GM19239 (cell line): ENCODE measurements around the gene UBE3C.

ENCODE experiments used
- DNase-seq: peaks from one replicate; pipeline ENCODE4 v3.0.0; 2011; ENCODE audit warnings: low spot score; ENCODE audit not compliant: insufficient read length
- FAIRE-seq: peaks from 2 replicates; lab custom pipeline; 2011; peaks lifted over from hg19 to GRCh38; lab: Jason Lieb, UNC

Gene UBE3C

GRCh38 chr7:157160433-157160832 is 21.7 kb downstream of the UBE3C start:
- FAIRE-seq (no peak), DNase-seq (no peak)

DNA sequence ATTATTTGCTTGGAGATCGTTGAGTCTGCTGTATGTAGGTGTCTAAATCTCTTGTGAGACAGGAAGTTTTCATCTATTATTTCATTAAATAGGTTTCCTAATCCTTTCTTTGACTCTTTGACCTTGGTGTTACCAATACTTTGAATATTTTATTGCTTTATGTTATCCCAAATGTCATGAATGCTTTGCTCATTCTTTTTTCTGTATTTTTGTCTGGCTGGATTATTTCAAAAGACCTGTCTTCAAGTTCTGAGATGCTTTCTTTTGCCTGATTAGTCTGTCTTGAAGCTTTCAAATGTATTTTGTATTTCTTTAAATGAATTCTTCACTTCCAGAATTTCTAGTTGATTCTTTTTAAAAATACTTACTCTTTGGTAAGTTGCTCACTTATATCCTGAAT is 27.3 kb downstream of the UBE3C start:
- FAIRE-seq (no peak), DNase-seq (no peak)

- DNase-seq (no peak), FAIRE-seq (no peak)
Observed at GRCh38 chr7:157168571-157168970, 29.8 kb downstream of the UBE3C start.

DNA sequence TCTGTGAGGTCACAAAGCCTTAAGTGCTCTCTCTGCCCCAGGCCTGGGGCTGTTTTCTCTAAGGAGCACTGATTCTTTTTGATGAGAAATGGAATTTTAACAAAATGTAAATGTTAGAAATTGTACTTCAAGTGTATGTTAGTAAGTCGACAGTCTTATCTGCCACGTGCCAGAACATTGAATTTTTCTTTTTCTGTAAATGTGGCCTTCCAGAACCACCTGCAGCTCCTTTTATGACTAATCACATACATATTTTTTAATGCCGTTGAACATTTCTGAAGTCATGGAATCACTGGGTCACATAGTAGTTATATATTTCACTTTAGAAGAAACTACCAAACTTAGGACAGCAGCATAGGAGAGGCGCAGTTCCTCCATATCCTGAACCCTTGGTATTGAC is 38.0 kb downstream of the UBE3C start:
- FAIRE-seq (no peak), DNase-seq (no peak)

DNA sequence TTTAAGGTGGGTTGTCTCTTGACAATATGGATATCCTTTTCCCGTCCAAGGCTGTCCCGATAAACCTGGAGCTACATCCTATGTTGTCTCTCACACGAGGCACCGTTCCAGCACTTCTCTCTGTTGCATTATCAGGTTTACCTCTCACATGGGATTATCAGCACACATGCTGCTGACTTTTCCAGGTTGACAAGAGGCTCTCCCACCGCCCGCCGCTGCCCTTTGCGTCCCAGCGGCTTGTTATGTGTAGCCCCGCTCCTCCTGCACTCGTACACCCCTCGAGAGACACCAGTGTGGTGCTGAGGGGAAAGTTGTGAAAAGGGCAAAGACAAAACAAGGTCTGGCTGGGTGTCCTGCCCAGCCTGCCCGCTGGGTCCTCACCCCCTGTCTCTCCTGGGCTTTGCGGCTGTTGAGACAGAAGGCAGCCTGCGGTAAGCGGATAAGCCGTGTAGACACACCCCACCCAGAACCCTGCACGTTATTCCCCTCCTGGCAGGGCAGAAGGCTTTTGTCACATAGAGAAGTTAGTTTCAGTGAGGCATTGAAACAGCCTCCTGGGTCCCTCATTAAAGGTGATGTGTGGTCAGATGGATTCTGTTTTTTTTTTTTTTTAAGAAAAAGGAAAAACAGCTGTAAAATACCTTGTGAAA is 38.7 kb downstream of the UBE3C start:
- FAIRE-seq (no peak), DNase-seq (no peak)

GRCh38 chr7:157177983-157178381 is 39.3 kb downstream of the UBE3C start:
- no peak for DNase-seq
- FAIRE-seq: no peak

- FAIRE-seq (no peak), DNase-seq (no peak)
Observed at GRCh38 chr7:157183832-157184231, 45.1 kb downstream of the UBE3C start.

DNA sequence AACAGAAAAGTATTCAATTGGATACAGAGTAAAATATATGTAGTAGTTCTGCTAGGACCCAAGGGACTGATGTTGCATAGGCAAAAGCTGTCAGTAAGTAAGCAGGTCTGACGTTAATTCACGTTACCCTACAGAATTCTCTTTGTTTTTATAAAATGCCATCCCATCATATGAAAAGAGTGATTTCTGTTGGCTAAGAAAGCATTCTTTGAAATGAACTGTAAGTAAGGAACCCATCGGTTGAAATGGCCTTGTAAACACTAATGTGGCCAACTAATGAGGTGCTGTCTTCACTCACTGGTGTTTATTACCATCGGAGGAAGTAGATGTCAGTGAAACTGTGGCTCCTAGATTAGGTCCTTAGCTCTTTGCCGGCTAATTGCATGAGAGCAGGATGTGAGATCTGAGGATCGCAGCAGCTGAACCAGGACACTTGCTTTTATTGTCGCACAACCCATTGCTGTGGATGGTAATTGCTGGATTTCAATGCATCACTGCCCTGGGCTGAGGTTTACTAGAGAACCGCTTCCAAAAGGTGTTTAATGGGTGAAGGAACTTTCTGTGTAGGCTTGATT is 49.5 kb downstream of the UBE3C start:
- DNase-seq (no peak), FAIRE-seq (no peak)

DNA sequence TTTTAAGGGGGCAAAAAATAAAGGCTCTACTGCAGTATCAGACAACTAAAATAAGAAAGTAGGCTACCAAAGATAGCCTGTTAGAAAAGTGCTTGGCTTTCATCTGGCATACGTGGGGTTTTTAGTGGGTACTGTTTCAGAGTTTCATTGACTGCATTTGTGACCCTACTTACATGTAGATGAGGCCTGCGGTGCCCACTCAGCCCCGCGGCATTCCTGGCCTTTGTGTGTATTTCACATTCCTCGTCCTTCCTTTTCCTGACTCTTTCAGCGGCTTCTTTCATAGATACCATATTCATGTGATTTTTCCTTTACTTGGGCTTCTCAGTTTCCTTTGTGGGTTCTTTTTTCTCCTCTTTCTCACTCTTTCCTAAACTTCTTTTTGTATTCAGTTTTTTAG is 50.7 kb downstream of the UBE3C start:
- no peak for FAIRE-seq
- DNase-seq: no peak

- FAIRE-seq (no peak), DNase-seq (no peak)
Observed at GRCh38 chr7:157192861-157193260, 54.1 kb downstream of the UBE3C start.

DNA sequence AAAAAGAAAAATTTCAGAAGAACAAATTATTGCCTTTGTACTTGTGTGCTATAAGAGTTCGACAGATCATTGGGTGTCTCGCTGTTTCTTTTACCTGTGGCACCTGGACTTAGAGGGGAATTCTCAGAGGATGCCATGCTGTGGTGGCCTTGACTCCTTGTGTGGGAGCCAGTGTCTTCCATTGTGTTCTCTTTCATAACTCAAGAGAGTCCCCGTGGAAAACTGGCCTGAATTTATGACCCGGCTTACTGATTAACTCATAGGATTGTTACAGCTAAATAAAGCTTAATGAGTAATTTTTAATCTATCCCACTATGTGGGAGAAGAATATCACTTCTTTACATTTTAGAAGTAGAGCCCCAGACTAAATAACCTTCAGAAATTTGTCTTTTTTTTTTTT is 54.5 kb downstream of the UBE3C start:
- DNase-seq (no peak), FAIRE-seq (no peak)

DNA sequence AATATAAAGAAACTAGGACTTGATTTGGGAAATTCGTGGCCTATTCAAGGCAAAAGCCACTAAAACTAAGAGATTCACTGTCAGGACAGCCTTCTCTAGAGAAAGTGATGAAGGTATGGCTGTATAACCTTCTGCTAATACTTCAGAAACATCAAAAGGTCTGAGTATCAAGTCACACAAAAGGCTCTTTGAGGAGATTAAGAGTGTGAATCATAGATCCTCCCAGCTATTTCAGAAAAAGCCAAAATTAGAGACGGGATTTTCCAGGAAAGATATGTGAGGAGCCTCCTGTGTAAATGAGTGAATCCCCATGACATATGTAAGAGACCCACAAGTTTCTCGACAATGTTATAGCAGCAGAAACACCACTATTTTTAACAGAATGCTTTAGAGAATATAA is 56.2 kb downstream of the UBE3C start:
- DNase-seq (no peak), FAIRE-seq (no peak)

DNA sequence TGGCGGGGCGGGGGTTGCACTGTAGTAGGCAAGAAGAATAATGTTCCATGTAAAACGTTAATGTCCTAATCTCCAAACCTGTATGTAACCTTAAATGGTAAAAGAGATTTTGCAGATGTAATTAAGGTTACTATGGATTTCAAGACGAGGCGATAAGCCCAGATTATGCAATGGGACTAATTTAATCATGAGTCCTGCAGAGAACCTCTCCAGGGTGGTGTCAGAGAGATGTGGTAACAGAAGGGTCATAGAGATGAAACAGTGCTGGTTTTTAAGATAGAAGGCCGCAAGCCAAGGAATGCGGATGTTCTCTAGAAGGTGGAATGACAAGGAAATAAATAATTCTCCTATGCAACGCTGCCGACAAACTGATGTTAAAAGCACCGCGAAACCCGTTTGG is 57.1 kb downstream of the UBE3C start:
- no peak for FAIRE-seq
- no peak for DNase-seq

GRCh38 chr7:157204134-157204533 is 65.4 kb downstream of the UBE3C start:
- FAIRE-seq: no peak

DNA sequence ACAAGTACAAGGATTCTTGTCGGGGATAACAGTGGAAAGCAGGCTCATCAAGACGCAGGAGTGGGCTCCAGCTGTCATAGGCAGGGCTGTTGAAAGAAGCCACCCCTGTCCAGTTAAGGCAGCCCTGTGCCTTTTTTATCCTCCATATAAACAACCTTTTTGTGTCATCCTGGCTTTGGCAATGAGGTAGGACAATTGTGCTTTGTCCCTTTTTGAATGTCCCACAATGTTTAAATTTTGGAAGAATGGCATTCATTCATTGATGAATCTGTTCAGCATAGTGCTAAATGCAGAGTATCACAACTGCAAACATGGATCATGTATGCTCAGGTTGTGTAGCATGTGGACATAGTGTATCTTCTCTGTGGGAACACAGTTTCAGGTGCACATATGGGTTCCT is 66.7 kb downstream of the UBE3C start:
- no peak for FAIRE-seq
- no peak for DNase-seq

More at GRCh38 chr7:157204134-157204533, 65.4 kb downstream of the UBE3C start:
- no peak for DNase-seq

GRCh38 chr7:157208571-157209413 is 70.1 kb downstream of the UBE3C start:
- no peak for DNase-seq
- FAIRE-seq: no peak

DNA sequence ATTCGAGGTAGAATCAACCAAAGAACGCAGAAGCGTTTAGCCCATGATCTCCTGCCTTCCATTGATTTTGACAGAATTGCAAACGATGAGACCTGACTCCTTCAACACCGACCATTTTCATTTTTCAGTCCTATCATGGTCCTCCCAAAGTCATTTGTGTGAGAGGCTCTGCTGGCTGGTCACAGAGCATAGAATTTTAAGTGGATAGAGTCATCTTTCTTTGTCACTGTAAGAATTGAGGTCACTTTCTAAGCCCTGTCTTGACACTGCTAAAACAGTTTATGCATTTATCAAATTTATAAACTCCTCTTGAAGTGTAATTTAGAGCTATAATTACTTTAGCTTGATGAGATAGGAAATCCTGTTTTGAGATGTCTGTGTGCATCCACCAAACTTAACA is 72.0 kb downstream of the UBE3C start:
- FAIRE-seq (no peak), DNase-seq (no peak)

- no peak for DNase-seq
- FAIRE-seq: no peak
Observed at GRCh38 chr7:157211690-157212089, 73.0 kb downstream of the UBE3C start.

DNA sequence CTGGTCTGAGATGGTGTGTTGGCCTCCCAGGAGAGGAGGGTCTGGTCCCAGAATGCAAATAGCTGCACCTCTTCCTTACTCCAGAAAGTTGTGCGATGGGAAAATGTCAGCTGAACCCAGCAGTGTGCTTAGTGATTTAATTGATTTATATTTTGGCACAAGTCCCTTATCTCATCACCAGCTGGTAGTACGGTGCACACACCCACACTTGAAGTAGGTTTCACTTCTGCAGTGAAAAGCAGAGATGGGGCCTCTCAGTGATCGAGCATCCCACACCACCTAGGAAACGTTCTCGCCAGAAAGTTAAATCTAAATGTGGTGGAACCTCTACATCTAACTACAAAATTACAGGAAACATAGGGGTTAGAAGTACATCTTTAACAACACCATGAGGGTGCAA is 80.4 kb downstream of the UBE3C start:
- FAIRE-seq (no peak), DNase-seq (no peak)

- FAIRE-seq (no peak), DNase-seq (no peak)
Observed at GRCh38 chr7:157220916-157221569, 82.3 kb downstream of the UBE3C start.

GRCh38 chr7:157222687-157223086 is 84.0 kb downstream of the UBE3C start:
- no peak for FAIRE-seq

More at GRCh38 chr7:157222687-157223086, 84.0 kb downstream of the UBE3C start:
- no peak for DNase-seq
